ENCODE data around the gene CA9.
A peak's percentile ranks its signal among the peaks of the same experiment; 100 is the strongest.

The CA9 gene

DNA sequence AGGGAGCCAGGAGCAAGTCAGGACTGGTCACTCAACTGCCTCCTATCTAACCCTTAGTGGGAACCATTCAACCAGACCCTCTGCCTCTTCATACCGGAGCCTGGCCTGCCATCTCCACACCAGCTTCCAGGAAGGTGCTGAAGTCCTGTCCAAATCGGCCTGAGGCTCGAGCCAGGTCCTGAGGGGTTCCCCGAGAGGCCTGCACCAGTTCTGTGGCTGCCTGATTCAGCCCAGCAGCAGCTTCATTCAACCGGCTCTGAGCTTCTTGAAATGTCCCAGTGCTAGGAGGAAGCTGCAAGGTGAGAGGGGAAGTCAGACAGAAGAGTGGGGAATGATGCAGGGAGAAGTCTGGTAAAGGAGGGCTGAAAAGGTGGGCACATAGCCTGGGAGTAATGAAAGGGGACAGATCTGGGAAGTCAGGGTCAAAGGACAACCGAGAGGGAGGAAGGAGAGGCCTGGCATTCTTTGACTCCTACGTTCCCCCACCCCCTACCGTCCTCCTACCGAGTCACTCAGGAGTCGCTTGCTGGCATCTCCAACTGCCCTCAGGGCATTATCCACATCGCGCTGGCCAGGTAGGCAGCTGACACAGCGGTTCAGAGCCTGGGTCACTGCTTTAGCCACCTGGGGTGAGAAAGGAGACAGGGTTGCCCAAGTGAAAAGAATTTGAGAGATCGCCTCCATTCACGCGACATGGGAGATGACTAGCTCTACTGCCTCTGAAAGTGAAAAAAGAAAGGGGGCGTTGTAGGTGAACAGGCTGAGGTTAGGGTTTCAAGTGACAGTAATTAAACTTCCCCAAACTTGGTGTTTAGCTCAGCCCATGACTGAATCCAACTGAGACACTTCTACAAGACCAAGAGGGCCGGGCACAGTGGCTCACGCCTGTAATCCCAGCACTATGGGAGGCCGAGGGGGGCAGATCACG lies 38.0 kb downstream of the CA9 start:
- peak; percentile 12 for FAIRE-seq
- no peak for DNase-seq (ENCODE audit: extremely low spot score, insufficient read length, low read depth)

DNA sequence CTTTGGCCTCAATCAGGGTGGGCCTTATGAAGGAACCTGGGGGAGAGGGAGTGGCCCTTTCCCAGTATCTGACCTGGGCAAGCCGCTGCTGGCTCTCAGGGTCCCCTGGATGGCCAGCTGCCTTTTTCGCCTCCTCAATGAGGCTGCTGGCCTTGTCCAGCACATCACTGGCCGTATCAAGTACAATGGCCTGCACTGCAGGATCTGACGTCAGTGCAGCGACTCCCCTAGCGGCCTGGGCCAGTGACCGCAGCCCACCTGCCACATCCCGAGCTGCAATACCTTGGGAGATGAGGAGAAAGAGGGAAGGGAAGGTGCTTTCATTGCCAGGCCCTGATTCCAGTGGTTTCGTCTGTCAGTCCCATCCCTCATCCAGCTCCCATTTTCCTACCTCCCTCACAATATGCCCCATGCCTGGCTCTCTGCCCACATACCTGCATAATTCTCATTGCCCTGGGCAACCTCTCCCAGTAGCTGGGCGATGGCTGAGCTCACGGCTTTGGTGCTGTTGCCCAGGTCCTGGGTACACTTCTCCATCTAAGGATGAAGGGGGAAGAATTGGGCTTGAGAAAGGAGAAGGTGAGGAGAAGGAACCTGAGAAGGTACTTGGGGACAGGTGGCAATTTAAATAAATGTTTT lies 39.2 kb downstream of the CA9 start:
- DNase-seq (ENCODE audit: extremely low spot score, insufficient read length, low read depth) (no peak), FAIRE-seq (no peak)

DNA sequence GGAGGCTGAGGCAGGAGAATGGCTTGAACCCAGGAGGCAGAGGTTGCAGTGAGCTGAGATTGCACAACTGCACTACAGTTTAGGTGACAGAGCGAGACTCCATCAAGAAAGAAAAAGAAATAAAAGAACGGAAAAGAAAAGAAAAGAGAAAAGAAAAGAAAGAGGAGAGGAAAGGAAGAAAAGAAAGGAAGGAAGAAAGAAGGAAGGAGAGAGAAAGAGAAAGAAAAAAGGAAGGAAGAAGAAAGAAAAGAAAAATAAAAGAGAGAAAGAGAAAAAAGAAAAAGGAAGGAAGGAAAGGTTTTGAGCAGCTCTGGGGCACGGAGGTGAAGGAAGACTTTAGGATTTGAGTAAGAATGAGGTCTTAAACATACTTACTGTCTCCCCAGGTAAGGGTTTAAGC lies 39.9 kb downstream of the CA9 start:
- DNase-seq (ENCODE audit: extremely low spot score, insufficient read length, low read depth) (no peak), FAIRE-seq (no peak)

DNA sequence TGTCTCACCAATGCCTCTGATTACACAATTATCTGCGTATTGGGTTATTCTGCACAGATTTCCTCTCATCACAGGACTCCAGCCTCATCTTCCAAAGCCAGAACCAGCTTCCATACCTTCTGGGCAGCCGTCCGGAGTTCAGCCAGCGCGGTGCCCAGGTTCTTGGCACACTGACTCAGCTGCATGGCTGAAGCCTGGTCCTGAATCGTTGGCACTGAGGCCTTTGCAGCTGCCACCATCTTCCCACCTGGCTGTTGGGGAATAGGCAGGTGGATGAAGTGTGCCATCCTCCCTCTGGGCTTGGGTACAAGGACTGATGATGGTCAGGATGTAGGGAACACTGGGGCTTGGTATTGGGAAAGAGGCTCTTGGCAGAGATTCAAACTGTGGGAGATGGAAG lies 40.4 kb downstream of the CA9 start:
- DNase-seq (ENCODE audit: extremely low spot score, insufficient read length, low read depth) (no peak), FAIRE-seq (no peak)

DNA sequence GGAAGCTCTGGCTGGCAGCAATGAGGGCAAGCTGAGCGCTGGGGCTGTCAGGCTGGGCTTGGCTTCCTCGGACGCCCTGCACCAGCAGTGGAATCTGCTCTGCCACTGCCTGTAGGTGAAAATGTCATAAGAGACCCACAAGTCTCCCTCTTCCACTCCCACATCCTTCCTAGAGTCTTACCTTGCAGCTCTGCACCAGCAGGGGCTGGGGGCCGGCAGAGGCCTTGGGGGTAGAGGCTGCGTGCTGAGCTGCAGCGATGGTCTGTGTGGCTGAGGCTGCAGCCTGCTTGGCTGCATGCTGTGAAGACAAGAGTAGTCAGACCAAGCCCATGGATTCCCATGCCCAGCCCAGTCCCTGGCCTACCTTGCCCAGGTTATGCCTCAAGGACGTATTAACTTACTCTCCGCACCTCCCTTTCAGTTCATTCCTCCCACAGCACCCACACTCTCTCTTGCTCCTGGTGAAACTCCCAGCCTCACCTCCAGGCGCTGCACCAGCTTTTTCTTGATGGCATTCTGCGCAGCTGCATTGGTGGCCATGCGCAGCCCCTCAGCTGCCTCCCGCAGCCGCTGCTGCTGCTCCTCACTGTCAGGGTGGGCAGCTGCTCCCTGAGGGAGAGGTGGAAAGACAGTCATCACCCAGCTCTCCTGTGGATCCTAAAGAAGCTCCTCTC lies 41.0 kb downstream of the CA9 start:
- DNase-seq (ENCODE audit: extremely low spot score, insufficient read length, low read depth) (no peak), FAIRE-seq (no peak)

DNA sequence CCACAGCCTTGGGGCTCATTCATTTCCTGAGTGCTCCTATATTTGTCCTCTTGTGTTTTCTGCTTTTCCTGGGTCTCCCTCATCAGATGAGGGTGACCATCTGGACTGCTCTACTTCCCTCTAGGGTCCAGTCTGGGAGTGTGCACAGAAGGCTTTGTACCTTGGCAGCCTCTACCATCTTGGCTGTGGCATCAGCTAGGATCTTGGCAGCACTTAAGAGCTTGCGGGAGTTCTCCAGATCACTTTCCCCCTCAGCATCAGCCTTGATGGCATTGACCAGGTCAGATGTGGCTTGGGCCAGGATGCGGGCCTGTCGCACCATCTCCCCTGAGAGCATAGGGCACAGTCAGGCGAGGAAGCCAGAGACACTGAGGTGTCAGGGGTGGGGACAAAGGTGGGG lies 42.5 kb downstream of the CA9 start:
- DNase-seq (ENCODE audit: extremely low spot score, insufficient read length, low read depth) (no peak), FAIRE-seq (no peak)

DNA sequence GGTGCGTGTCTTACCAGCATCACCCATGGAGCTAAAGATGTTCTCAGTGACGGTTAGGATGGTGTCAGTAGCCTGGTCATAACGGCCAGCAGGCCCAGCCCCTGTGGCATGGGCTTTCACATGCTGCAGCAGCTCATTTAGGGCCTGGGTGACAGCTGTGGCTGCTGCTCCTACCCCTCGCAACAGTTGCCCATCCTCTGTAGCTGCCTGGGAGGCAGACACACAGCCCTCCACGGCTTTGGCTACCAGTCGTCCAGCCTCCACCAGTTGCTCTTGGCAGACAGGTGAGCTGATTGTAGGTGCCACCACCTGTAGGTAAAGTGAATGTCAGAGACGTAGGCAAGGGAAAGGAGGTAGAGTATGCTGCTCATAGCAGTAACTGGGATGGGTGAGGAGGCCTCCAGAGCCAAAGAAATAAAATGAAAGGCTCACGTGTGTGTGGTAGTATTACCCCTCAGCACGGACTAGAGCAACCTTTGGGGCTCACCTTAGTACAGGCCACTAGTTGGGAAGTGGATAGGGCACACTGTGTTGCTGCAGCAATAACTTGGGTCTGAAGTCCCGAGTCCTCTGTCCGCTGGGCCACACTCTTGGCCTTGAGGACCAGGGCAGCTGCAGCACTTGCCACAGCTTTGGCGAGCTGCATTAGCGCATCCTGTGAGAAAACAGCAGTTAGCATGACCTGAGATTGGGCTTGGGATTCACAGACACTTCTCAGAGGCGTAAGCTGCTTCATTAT lies 43.6 kb downstream of the CA9 start:
- DNase-seq (ENCODE audit: extremely low spot score, insufficient read length, low read depth) (no peak), FAIRE-seq (no peak)

DNA sequence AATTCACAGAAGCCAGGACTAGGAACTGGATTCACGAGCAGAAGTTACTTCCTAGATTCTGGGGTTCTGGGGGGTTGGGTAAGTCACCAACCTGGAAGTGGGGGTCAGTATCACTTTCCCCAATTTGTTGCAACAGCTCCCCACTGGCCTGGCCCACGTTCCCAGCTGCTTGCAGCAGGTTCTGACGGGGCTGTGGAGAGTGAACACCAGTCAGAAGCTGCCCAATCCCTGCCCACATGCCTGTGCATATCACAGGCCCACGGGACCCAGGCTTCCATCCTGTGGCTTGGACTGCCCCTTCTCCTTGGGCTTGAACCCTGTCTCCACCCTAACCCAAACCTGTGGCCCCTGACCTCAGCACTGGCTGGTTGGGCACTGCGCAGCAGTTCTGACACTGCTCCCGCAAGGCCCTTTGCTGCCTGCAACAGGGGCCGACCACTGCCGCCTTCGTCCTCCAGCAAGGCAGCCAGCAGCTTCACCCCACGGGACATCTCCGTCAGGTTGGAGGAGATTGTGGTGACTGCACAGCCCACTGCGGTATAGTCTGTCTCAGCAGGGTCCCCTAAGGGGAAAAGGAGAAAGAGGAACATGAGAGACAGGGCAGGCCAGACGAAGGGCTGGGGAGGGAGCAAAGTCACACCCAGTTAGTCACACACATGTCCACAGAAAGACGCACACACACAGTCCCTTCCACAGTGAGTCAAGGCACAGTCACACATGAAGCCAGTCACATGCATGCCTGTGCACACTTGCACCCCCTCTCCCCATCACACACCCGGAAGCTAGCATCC lies 45.2 kb downstream of the CA9 start:
- FAIRE-seq (peak; percentile 56), DNase-seq (ENCODE audit: extremely low spot score, insufficient read length, low read depth) (no peak)

DNA sequence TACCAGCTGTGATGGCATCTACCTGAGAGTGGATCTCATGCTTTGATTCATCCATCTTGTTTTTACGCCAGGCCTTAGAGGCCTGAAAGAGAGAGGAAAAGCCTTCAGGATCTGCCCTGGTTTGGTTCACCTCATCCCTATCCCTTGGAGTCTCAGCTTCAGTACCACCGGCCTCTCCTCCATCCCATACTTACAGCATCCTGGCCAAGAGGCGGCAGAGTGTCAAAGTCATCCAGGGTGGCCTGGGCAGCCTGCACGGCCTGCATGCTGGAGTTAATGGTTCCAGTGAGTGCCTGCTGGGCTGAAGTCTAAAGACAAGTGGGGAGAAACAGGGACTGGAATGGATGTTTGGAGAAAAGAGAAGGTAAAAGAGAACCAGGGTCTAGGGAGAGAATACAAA lies 45.8 kb downstream of the CA9 start:
- DNase-seq (ENCODE audit: extremely low spot score, insufficient read length, low read depth) (no peak), FAIRE-seq (no peak)

DNA sequence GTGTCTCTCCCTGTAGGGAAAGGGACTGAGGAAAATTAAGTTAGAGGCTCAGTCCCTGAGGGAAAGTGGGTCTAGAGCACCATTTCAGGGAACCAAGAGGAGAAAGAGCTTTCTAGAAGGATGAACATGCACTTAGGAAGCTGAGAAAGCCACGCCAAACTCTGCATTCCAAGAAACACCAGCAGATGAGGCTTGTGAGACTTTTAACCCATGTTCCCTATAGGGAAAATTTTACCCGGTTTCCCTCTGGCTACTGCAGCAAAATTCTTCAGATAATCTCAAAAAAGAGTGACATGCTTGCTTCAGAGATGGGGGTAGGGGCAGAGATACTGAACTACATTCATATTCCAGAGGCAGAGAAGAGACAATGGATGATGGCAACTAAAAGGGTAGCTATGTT lies 49.7 kb downstream of the CA9 start:
- DNase-seq (ENCODE audit: extremely low spot score, insufficient read length, low read depth) = no peak
- no peak for FAIRE-seq

DNA sequence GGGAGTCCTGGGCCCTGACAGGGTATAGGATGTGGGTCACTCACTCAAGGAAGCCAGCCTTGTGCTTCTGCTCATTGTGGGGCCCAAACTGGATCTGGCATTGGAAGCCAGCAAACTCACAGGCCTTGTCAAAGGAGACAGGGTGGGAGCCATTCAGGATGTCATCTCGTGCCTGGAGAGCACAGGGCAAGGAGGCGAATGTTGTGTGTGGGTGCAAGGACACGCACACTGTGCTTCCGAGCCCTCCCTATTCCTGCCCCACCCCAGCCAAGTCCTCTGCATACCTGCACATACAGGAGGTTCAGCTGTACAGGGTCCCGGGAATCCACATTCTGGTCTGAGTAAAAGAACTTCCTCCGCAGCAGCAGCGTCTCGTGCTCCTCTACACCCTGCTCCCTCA lies 50.2 kb downstream of the CA9 start:
- FAIRE-seq = no peak
- DNase-seq (ENCODE audit: extremely low spot score, insufficient read length, low read depth) = no peak

DNA sequence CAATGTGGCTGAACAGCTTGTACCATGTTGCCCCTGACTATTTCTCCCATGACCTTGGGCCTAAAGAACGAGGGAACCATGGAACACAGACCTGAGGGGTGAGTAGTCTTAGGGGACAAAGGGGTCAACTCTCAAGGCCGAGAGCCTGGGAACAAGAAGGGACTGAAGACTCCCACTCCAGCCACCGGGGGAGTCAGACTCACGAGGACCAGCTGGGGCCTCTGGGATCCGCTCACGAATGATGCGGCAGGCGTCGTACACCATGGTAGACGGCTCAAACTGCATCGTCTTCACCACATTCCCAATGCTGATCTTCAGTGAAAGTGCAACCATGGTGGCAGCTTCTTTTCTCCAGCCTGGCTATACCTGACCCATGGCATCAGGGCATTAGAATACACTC lies 51.6 kb downstream of the CA9 start:
- FAIRE-seq (no peak), DNase-seq (ENCODE audit: extremely low spot score, insufficient read length, low read depth) (no peak)

DNA sequence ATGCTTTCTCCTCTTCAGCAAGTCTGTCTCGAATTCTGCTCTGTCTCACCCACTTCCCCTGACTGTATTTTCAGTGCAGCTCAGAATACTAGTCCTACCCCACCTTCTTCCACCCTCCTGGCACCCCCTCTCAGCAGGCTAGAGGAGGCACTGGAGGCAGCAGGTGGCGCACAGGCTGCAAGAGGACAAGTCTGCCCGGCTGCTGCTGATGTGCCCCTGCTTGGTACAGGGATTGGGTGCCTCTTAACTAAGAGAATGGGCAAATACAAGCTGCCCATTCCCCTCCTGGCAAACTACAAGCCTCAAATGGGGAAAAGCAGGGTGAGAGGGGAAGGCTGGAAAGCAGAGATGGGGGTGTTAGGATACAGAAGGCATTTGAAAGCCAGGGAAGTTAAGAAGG lies 53.2 kb downstream of the CA9 start:
- peak; percentile 52 for FAIRE-seq

DNA sequence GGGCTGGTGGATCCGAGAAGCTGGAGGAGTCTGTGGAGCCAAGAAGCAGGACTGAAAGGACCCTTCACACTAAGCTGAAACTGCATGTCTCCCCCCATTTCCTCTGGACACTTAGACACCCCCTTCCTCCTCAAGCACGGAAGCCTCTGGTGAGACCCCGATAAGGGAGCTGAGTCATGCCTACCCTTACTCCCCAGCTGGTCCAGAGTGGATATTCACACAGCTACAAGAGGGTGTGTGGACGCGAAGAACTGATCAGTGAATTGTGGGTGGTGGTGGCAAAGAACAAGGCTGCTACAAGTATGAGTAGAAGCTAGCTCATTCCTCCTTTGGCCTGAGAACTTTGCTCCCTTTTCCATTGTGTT lies 53.9 kb downstream of the CA9 start:
- DNase-seq (ENCODE audit: extremely low spot score, insufficient read length, low read depth) (no peak), FAIRE-seq (no peak)

More for the DNA sequence above, 53.2 kb downstream of the CA9 start:
- no peak for DNase-seq (ENCODE audit: extremely low spot score, insufficient read length, low read depth)

DNA sequence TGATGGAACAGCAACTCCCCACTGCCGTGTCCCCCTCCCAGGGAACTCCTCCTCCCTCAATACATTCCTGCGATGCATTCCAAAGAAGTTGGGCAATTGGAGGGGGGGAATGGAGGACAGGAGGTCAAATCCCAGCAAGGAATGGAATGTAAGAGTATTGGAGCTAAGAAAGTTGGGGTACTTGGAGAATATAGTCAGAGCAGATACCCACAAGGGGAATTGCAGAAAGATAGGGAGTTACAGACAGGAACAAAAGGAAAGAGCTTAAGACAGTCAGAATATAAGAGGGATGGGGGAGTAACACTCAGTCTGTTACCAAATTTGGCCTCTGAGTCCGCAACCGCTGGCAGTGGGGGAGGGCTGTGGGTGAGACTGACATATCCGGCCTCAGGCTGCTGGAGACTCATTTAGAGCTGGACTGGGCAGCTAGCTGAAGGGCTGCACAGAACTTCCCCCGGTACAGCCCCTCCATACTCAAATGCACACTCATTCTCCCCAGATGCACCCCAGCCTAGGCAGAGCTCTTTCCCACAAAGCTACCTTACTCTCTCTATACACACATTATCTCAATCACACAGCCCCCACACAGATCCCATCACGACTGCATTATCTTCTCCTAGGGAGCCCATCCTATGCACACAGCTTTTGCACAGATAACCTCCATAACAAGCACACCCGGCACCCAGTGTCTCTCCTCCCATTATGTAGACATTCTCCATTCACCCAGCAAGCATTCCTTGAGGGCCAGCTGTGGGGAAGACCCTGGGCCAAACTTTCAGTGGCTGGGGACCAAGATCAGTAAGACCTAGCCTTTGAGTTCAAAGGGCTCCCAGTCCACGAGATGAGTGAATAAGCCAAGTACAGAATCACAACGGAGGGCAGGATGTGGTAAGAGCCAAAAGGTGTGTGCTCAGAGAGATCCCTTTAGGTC lies 54.6 kb downstream of the CA9 start:
- peak; percentile 86 for FAIRE-seq

DNA sequence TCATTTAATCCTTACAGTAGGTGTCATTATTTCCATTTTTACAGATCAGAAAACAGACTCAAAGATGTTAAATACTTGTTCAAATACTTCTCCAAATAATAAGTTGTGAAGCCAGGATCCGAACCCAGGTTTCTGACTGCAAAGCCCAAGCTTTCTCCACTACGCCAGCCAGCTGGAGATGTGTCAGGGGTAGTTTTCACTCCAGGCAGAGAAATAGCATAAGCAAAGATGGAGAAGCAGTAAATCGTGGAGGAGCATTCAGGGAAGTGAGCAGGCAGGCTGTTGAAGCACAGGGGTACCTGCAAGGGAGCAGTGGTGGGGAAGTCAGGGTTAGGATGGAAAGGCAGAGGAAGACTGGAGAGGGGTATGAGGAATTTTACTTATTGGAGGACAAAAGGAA lies 55.4 kb downstream of the CA9 start:
- DNase-seq (ENCODE audit: extremely low spot score, insufficient read length, low read depth) = no peak
- no peak for FAIRE-seq

More for the DNA sequence above, 54.6 kb downstream of the CA9 start:
- no peak for DNase-seq (ENCODE audit: extremely low spot score, insufficient read length, low read depth)

DNA sequence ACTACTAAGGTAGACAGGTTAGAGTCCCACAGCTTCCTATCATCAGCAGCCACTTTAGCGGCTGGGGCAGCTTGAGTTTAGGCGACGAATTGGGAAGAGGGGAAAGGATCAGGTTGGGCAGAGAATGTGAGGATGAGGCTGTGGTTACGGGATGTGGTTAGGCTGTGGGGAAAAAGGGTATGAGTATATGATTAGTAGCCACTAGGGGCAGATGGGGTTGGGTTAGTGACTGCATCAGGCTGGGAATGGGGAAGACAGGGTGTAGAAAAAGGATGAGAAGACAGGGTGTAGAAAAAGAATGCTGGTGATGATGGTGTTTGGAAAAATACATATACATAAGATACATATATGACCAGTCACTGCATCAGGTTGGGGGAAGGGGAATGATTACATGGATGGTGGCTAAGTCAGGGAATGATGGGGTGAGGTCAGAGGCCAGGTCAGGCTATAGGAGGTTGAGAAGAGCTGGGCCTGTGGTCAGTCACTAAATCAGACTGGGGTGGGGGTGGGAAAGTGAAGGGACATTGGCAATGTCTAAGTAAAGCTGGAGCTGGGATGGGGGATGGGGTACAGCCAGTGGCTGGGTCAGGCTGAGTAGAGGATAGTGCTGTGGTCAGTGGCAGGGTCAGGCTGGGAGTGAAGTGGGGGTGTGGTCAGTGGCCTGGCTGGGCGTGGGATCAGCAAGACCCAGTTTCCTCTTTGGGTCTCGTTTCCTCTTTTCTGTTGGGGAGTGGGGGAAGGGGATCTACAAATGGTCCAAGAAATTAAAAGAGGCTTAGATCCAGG lies 56.2 kb downstream of the CA9 start:
- no peak for DNase-seq (ENCODE audit: extremely low spot score, insufficient read length, low read depth)
- FAIRE-seq = peak; percentile 76

DNA sequence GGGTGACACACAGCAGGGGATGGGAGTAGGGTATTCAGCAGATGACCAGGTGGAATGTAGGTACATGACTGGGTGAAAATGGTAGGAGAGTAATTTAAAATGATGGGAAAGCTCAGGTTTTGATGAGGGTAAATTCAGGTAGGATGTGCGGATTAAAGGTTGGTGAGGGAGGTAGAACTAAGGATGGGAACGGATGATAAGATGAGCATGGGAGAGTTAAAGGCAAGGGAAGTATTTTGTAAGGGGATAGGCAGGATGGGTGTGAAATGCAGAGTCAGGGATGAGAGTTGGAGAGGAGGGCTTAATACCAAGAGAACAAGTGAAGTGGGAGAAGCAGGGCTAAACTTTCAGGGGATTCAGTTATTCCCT lies 56.7 kb downstream of the CA9 start:
- no peak for DNase-seq (ENCODE audit: extremely low spot score, insufficient read length, low read depth)
- FAIRE-seq = no peak
